Measurements from ENCODE around the gene ADRA1B. TPM values are rescaled to one million over a fixed set of nuclear protein-coding genes. Genes with fewer than 3 reads are reported as not detected.

ADRA1B gene
- total RNA-seq = not detected in 2 replicates

DNA sequence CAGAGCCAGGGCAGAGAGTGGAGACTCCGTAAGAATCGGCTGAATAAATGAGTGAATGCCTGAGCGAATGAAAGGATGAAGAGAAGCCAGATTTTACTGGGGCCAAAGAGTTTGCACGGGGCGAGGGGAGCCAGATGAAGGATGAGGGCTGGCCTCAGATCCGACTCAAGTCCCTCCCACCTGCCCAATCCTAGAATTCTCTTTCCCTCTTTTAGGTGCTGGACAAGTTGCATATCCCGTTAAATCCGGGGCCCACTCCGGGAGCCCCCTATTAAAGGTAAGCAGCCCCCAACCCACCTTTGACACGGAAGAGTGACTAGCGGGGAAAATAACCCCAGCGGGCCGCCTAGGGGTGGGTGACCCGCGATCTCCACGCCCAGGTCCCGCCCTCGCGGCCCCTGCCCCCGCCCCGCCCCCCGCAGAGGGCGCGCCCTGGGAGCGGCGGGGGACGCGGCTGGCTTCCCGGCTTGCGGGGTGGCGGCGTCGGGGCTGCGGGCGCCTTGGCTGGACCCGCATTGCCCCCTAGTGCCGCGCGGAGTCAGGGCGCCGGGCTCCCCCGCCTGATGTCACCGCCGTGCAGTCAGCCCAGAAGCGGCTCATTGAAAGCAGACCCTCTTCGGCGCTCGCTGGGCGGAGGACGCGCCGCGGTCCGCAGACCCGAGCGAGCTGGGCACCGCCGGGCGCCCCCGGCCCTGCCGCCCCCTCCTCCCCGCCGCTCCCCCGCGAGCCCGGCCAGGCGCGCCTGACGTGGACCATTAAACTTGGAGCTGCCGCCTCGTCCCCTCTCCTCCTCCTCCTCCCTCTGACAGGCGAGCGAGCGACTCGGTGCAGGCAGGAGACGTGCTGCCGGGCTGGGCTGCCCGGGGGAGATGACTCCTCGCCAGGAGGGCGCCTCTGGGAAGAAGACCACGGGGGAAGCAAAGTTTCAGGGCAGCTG lies at the start of gene ADRA1B:
Gene ADRA1B (plus strand): TSS at position 579 of the 937 bp plus-strand sequence. CDS start 424 bp downstream, outside the sequence.
- no peak within 1 kb of the TSS for H3K4me3 Mint-ChIP-seq (ENCODE audit: low read depth)
- H3K4me1 Mint-ChIP-seq (ENCODE audit: low read depth) = peaks cover 2% of the 10 kb centered on the region
- peaks cover 61% of the 10 kb centered on the region for H3K27me3 Mint-ChIP-seq (ENCODE audit: low read depth)
- H3K36me3 Mint-ChIP-seq (ENCODE audit: low read depth) = no peaks in the 10 kb centered on the region
- intact Hi-C loops (cut with micrococcal nuclease) = loop anchor here (5.0 to 10.0 kb wide), 4 partner anchors 399 to 629 kb away; partner anchors contain the start of gene IL12B
- peak; percentile 13 for DNase-seq (ENCODE audit: low spot score)
- H3K9me3 Mint-ChIP-seq = no peaks in the 10 kb centered on the region
- no peak within 1 kb of the TSS for H3K27ac Mint-ChIP-seq

DNA sequence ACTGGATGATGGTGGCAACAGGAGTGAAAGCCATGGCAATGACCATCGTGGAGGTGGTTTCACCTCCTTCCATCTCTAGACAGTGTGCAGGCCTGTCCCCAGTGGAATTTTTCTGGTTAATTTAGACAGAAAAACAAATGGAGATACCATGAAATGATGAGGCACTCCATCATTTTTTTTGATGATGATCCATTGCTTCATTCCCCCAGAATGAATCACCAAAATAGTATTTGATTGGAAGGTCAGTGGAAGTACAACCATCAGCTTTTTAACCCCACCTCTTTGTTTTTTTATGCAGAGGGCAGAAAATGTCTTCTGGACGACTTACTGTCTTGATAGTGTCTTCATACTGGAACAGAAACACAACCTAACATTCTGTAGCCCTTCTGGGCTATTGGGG lies 42.6 kb upstream of the ADRA1B start:
- no peak for DNase-seq (ENCODE audit: low spot score)
- Mint-ChIP-seq H3K4me1 (ENCODE audit: low read depth) (peaks cover 2% of the 10 kb centered on the region), H3K27me3 (ENCODE audit: low read depth) (peaks cover 13% of the 10 kb centered on the region), H3K27ac (no peak overlapping the region), H3K4me3 (ENCODE audit: low read depth) (no peak overlapping the region), H3K9me3 (no peaks in the 10 kb centered on the region), H3K36me3 (ENCODE audit: low read depth) (no peaks in the 10 kb centered on the region)
- intact Hi-C loops (cut with micrococcal nuclease) = no loop called here

DNA sequence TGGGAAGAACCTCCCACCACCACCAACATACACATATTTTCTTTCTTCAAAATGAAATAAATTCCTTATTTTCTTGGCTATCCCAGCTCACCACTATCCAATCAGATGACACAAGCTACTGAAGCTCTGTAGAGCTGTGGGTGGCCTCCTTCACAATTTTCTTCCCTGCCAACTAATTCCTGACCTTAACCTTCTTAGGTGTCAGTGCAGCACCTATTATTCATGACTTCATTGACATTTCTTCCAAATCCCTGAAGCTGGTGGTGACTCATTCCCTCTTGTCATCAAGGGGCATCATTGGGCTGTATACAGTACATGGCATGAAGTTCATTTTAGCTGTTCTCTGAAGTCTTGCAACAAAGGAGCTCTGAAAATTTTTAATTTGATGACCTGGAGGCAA lies 42.0 kb upstream of the ADRA1B start:
- H3K27me3 Mint-ChIP-seq (ENCODE audit: low read depth) = peaks cover 13% of the 10 kb centered on the region

DNA sequence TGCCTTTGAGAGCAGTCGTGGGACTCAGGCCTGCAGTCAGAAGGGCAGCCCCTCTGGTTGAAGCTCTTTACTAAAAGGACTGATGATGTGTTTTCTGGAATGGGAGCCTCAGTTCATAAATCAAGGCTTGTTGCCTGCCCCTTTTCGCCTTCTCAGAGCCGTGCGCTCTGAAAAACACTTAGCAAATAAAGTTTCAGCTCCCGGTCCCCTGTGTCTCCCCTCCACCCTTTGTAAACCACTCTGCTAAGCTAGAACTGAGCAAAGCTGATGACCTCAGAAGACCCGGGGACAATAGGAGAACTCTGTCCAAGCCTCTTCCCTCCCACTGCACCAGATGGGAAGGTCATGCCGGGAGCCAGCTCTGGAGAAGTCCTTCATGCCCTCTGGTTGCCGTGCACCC lies 39.3 kb upstream of the ADRA1B start:
- H3K27ac Mint-ChIP-seq = no peak overlapping the region
- H3K27me3 Mint-ChIP-seq (ENCODE audit: low read depth) = peaks cover 11% of the 10 kb centered on the region
- intact Hi-C loops (cut with micrococcal nuclease) = no loop called here
- no peaks in the 10 kb centered on the region for H3K36me3 Mint-ChIP-seq (ENCODE audit: low read depth)
- no peak for DNase-seq (ENCODE audit: low spot score)
- H3K9me3 Mint-ChIP-seq = no peaks in the 10 kb centered on the region
- peaks cover 2% of the 10 kb centered on the region for H3K4me1 Mint-ChIP-seq (ENCODE audit: low read depth)
- no peak overlapping the region for H3K4me3 Mint-ChIP-seq (ENCODE audit: low read depth)

More for the DNA sequence above, 42.0 kb upstream of the ADRA1B start:
- H3K36me3 Mint-ChIP-seq (ENCODE audit: low read depth) = no peaks in the 10 kb centered on the region
- H3K9me3 Mint-ChIP-seq = no peaks in the 10 kb centered on the region
- no peak overlapping the region for H3K4me3 Mint-ChIP-seq (ENCODE audit: low read depth)
- H3K4me1 Mint-ChIP-seq (ENCODE audit: low read depth) = peaks cover 2% of the 10 kb centered on the region
- no peak overlapping the region for H3K27ac Mint-ChIP-seq
- no peak for DNase-seq (ENCODE audit: low spot score)
- intact Hi-C loops (cut with micrococcal nuclease) = no loop called here

DNA sequence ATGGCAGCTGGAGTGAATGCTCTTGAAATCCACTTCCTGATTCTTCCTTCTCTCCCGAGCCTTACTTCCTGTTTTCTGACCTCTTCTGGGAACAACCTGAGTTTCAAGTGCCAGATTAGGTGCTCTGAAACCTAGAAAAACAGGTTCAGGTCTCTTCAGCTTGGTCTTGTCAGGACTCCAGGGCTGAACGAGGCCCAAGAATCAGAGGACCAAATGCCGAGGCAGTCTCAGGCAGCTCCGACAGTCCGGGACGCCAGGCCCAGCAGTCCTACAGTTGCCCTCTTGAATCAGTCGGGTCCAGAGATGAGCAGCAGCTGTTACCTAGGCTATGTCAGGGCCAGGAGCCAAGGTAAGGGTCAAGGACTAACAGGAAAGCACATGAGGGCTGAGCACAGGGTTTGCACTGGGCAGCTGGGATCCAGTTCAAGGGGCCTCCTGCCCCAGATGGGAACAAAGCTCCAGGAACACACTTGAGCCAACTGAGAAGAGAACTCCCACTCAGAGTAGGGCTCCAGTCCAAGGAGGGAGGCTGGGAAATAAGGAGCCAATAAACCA lies 38.3 kb upstream of the ADRA1B start:
- no peak overlapping the region for H3K4me3 Mint-ChIP-seq (ENCODE audit: low read depth)
- peaks cover 2% of the 10 kb centered on the region for H3K4me1 Mint-ChIP-seq (ENCODE audit: low read depth)
- H3K27me3 Mint-ChIP-seq (ENCODE audit: low read depth) = peaks cover 11% of the 10 kb centered on the region
- intact Hi-C loops (cut with micrococcal nuclease) = no loop called here
- DNase-seq (ENCODE audit: low spot score) = no peak
- H3K9me3 Mint-ChIP-seq = no peaks in the 10 kb centered on the region
- H3K27ac Mint-ChIP-seq = no peak overlapping the region
- H3K36me3 Mint-ChIP-seq (ENCODE audit: low read depth) = no peaks in the 10 kb centered on the region

DNA sequence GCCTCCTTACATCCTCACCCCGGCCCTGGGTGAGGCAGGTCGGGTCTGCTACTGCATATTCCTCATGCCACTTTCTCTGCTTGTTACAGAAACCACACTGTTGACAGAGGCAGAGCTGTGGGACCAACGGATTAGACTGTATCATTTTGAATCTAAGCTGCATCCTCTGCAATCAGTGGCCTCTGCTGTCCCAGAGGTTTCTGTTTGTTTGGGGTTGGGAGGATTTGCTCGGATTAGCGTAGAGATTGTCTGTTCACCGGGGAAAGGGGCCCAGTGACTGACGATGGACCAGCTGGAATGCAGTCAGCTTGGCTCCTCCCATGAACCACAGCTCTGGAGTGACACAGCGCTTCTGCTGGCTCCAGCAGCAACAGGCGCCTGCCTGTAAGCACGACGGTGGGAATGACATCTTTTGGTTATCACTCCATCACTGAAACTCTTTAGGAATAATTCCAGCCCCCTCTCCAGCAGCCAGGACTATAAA lies 37.3 kb upstream of the ADRA1B start:
- H3K9me3 Mint-ChIP-seq = no peaks in the 10 kb centered on the region
- intact Hi-C loops (cut with micrococcal nuclease) = no loop called here
- H3K27me3 Mint-ChIP-seq (ENCODE audit: low read depth) = peaks cover 11% of the 10 kb centered on the region

DNA sequence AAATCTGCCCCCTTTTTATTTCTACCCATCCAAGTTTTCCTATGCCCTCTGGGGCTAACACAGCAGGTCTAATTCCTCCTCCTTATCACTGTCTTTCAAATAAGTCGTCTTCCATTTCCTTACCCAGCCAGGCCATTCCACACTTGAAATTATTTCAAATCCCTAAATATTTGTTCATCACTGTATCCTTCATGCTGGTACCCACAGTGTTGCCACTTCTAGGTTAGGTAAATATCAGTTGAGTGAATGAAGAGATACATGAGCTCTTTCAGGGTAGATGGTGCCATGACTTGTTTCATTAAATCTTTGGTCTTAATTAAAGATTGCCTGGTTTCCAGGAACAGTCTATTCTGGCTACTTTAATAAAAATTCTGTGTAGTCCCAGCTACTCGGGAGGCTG lies 35.6 kb upstream of the ADRA1B start:
- H3K4me1 Mint-ChIP-seq (ENCODE audit: low read depth) = no peaks in the 10 kb centered on the region

More for the DNA sequence above, 37.3 kb upstream of the ADRA1B start:
- Mint-ChIP-seq H3K4me1 (ENCODE audit: low read depth) (peaks cover 2% of the 10 kb centered on the region), H3K4me3 (ENCODE audit: low read depth) (no peak overlapping the region), H3K27ac (no peak overlapping the region), H3K36me3 (ENCODE audit: low read depth) (no peaks in the 10 kb centered on the region)
- no peak for DNase-seq (ENCODE audit: low spot score)

DNA sequence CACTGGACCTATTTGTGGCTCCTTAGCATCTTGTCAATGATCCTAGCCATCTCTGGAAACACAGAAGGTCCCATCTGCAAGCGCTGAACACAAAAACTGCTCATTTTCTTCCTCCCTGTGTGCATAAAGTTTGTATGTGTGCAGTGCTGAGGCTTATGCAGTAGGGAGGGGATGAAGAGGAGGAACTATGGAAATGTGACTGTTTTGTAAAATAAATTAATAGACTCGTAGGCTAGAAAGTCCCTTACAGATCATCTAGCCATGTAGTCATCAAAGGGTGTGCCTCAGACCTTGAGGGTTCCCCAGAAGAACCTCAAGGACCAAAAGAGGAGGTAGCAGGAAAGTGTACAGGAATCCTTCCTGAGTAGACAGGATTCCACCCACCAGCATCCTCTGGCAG lies 34.3 kb upstream of the ADRA1B start:
- intact Hi-C loops (cut with micrococcal nuclease) = no loop called here
- DNase-seq (ENCODE audit: low spot score) = no peak
- H3K36me3 Mint-ChIP-seq (ENCODE audit: low read depth) = no peaks in the 10 kb centered on the region
- H3K4me3 Mint-ChIP-seq (ENCODE audit: low read depth) = no peak overlapping the region
- H3K4me1 Mint-ChIP-seq (ENCODE audit: low read depth) = no peaks in the 10 kb centered on the region
- peaks cover 11% of the 10 kb centered on the region for H3K27me3 Mint-ChIP-seq (ENCODE audit: low read depth)
- H3K27ac Mint-ChIP-seq = no peak overlapping the region
- no peaks in the 10 kb centered on the region for H3K9me3 Mint-ChIP-seq

More for the DNA sequence above, 35.6 kb upstream of the ADRA1B start:
- DNase-seq (ENCODE audit: low spot score) = no peak
- Mint-ChIP-seq H3K4me3 (ENCODE audit: low read depth) (no peak overlapping the region), H3K36me3 (ENCODE audit: low read depth) (no peaks in the 10 kb centered on the region), H3K27ac (no peak overlapping the region), H3K27me3 (ENCODE audit: low read depth) (peaks cover 11% of the 10 kb centered on the region), H3K9me3 (no peaks in the 10 kb centered on the region)
- intact Hi-C loops (cut with micrococcal nuclease) = no loop called here

DNA sequence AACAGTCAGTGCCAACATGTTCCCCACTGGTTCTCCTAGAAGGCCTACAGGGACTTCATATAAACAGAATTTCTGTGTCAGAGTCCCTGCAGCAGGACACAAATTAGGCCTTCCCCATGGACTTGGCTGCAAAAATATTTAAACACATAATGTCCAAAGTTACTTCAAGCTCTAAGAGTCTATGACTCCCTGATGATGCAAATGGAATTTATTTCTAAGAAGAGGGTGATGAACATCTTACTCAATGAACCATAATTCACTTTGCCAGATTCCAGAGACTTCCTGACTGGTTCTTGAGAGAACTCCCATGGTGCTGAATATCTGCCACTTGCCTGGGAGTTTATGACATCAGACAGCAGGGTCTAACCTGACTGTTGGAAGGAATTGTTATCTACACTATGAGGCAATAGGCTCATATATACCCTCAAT lies 32.7 kb upstream of the ADRA1B start:
- no peak overlapping the region for H3K27ac Mint-ChIP-seq
- intact Hi-C loops (cut with micrococcal nuclease) = no loop called here
- H3K9me3 Mint-ChIP-seq = no peaks in the 10 kb centered on the region
- H3K4me1 Mint-ChIP-seq (ENCODE audit: low read depth) = no peaks in the 10 kb centered on the region
- DNase-seq (ENCODE audit: low spot score) = no peak
- H3K36me3 Mint-ChIP-seq (ENCODE audit: low read depth) = no peaks in the 10 kb centered on the region
- H3K27me3 Mint-ChIP-seq (ENCODE audit: low read depth) = peaks cover 9% of the 10 kb centered on the region
- no peak overlapping the region for H3K4me3 Mint-ChIP-seq (ENCODE audit: low read depth)

DNA sequence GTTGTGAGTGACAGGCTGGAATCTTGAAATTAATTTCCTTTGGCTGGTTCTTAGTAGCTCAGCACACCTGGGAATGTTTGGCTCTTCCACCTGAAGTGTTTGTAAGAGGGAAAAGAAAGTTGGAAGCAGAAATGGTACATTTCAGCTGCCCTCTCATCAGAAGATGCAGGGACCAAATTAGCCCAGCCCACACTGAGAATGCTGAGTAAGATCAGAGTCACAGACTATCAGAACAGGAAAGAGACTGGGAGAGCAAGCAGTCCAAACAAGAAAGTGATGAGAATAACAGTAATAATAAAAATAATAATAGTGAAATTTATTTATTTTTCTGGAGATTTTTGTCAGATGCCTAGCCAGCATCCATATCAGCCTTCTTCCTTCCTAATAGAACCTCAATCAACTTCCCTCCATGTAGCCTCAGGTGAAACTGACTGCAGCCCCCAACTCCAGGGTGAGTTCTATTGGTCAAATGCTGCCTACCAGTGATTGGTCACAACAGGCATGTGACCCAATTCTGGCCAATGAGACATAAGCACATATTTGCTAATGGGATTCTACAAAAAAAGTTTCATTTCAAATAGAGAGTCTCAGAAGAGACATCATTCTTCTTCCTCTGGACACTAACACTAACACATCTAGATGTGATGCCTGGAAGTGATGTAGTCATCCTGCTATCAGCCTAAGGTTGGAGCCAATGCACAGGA lies 31.2 kb upstream of the ADRA1B start:
- no peaks in the 10 kb centered on the region for H3K4me1 Mint-ChIP-seq (ENCODE audit: low read depth)
- no peak for DNase-seq (ENCODE audit: low spot score)
- no peaks in the 10 kb centered on the region for H3K9me3 Mint-ChIP-seq
- no peak overlapping the region for H3K27ac Mint-ChIP-seq
- H3K27me3 Mint-ChIP-seq (ENCODE audit: low read depth) = peaks cover 7% of the 10 kb centered on the region
- no peaks in the 10 kb centered on the region for H3K36me3 Mint-ChIP-seq (ENCODE audit: low read depth)
- intact Hi-C loops (cut with micrococcal nuclease) = no loop called here
- no peak overlapping the region for H3K4me3 Mint-ChIP-seq (ENCODE audit: low read depth)

DNA sequence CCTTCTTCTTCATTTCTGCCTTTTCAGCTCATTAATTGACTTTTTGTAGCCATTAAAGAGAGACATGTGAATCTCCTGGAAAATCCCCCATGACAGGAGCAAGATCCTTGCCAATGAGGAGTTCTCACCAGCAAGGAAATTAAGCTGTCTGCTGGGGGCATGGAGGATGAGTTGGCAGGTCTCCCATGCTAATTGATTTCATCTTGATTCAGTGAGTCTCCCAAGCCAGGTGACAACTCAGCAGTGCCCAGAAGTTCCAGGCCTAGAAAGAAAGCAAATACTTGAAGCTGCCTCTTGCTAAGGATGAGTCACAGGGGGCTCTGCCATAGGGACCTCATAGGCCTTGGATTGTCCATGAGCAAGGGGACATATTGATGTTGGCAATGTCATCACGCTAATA lies 30.0 kb upstream of the ADRA1B start:
- no peaks in the 10 kb centered on the region for H3K9me3 Mint-ChIP-seq
- DNase-seq (ENCODE audit: low spot score) = no peak

DNA sequence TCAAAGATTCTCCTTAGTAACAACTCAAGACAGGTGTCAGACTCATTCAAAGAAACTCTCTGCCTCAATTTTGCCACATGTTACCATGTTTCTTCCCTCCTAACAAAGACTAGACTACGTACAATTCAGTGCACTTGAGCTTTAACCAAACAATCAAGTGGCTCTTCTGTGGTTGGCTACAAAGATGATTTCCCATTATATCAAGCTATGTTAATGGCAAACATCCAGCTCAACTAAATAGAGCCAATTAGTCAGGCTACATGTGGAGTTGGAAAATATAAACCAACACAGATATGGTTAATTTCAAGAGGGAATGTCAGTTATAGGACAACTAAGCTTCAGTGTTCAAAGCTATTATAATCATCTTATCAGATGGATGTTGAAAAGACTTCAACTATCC lies 29.2 kb upstream of the ADRA1B start:
- intact Hi-C loops (cut with micrococcal nuclease) = no loop called here
- Mint-ChIP-seq H3K27ac (no peak overlapping the region), H3K27me3 (ENCODE audit: low read depth) (no peaks in the 10 kb centered on the region), H3K36me3 (ENCODE audit: low read depth) (no peaks in the 10 kb centered on the region), H3K4me3 (ENCODE audit: low read depth) (no peak overlapping the region), H3K4me1 (ENCODE audit: low read depth) (no peaks in the 10 kb centered on the region), H3K9me3 (no peaks in the 10 kb centered on the region)
- DNase-seq (ENCODE audit: low spot score) = no peak

More for the DNA sequence above, 30.0 kb upstream of the ADRA1B start:
- Mint-ChIP-seq H3K27me3 (ENCODE audit: low read depth) (peaks cover 2% of the 10 kb centered on the region), H3K4me1 (ENCODE audit: low read depth) (no peaks in the 10 kb centered on the region), H3K27ac (no peak overlapping the region), H3K4me3 (ENCODE audit: low read depth) (no peak overlapping the region), H3K36me3 (ENCODE audit: low read depth) (no peaks in the 10 kb centered on the region)
- intact Hi-C loops (cut with micrococcal nuclease) = no loop called here

Data from activated T-helper 2 cell treated with anti-CD3 and anti-CD28 coated beads, Interferon-gamma antibody, Interleukin-2, Interleukin-4, amounts not matched to agents 10 μg/mL and 5 μg/mL and 100 μg/mL, durations not matched to agents 14 hours and 24 hours and 36 hours (primary cell).